ENCODE data around the gene LRRN4CL. TPM values are rescaled to one million over a fixed set of nuclear protein-coding genes. Genes with fewer than 3 reads are reported as not detected.
A peak's percentile ranks its signal among the peaks of the same experiment; 100 is the strongest.

LRRN4CL gene
- total and polyA plus RNA-seq, 2 of the 8 experiments (the other 6 are each of a cell fraction or from before 2014, with no cell fraction given), result 0.05 to 0.26 TPM

- TF ChIP-seq CTBP2 (IDR thresholded peaks at IDR 0.05; ENCODE audit: borderline replicate concordance, insufficient read depth, insufficient read length, low read length), result no peak
- TF ChIP-seq CREB1 (IDR thresholded peaks at IDR 0.05), result no peak; the same call in 1 of the 2 replicates
- TF ChIP-seq E2F6 (IDR thresholded peaks at IDR 0.05), result peak; percentile 98
- TF ChIP-seq ATF3 (IDR thresholded peaks at IDR 0.05; ENCODE audit: insufficient read depth, low read depth, low read length), result no peak
- no peak for TF ChIP-seq CHD1 (IDR thresholded peaks at IDR 0.05; ENCODE audit: low read depth, low read length)
- no peak for TF ChIP-seq CHD7 (IDR thresholded peaks at IDR 0.05; ENCODE audit: insufficient replicate concordance, low read length)
- TF ChIP-seq BACH1 (IDR thresholded peaks at IDR 0.05; ENCODE audit: low read length), result peak; percentile 46; the same call in 1 of the 2 replicates
- peak; percentile 5; the same call in 1 of the 2 replicates for TF ChIP-seq YY1 (IDR thresholded peaks at IDR 0.05; ENCODE audit: low read depth, low read length)
- TF ChIP-seq PHF8 (conservative IDR thresholded peaks at IDR 0.05; ENCODE audit: low read depth, low read length), result peak; percentile 98
These were observed 38.0 kb upstream of the LRRN4CL start, which contains the start of gene HNRNPUL2 (continued) for GRCh38 chr11:62727165-62727871.

Measured in H1 (cell line).